C4-2B (cell line): ENCODE results near the gene ATP13A2.

Experiments
- ZFX ChIP-seq: fragments of 450-650 bp; IDR thresholded peaks from 2 replicates; pipeline ENCODE4 v1.6.1; 2017
- TF ChIP-seq, protein P1 (sequence below): fragments of 450-650 bp; conservative IDR thresholded peaks from 2 replicates; pipeline ENCODE4 v1.5.1; 2017; ENCODE audit warnings: mild to moderate bottlenecking

DNA sequence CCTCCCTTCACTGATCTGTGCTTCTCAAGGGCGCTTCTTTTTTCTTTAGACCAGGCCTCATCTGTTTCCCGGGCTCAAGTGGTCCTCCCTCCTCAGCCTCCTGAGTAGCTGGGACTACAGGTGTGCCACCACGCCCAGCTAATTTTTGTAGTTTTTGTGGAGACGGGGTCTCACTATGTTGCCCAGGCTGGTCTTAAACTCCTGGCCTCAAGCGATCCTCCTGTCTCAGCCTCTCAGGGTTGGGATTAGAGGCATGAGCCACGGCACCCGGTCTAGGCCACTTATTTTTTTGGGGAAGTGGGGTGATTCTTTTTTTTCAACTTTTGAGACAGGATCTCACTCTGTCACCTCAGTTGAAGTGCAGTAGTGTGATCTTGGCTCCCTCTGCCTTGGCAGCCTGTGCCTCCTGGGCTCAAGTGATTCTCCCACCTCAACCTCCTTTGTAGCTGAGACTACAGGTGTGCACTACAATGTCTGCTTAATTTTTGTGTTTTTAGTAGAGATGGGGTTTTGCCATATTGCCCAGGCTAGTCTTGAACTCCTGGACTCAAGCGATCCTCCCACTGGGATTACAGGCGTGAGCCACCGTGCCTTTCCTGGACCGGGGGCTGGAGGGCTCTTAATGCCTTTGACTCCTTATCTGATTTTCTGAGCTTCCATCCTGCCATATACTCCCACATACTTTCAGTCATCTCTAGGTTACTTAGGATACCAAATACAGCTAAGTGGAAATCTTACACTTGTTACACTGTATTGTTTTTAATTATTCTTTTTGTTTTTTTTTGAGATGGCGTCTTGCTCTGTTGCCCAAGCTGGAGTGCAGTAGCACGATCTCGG lies 50.2 kb downstream of the ATP13A2 start:
- TF ChIP-seq, protein P1, sequence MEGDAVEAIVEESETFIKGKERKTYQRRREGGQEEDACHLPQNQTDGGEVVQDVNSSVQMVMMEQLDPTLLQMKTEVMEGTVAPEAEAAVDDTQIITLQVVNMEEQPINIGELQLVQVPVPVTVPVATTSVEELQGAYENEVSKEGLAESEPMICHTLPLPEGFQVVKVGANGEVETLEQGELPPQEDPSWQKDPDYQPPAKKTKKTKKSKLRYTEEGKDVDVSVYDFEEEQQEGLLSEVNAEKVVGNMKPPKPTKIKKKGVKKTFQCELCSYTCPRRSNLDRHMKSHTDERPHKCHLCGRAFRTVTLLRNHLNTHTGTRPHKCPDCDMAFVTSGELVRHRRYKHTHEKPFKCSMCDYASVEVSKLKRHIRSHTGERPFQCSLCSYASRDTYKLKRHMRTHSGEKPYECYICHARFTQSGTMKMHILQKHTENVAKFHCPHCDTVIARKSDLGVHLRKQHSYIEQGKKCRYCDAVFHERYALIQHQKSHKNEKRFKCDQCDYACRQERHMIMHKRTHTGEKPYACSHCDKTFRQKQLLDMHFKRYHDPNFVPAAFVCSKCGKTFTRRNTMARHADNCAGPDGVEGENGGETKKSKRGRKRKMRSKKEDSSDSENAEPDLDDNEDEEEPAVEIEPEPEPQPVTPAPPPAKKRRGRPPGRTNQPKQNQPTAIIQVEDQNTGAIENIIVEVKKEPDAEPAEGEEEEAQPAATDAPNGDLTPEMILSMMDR = no peak
- no peak for TF ChIP-seq ZFX
